Body of pancreas (tissue), 4 donors: ENCODE data around the gene OR9K2. TPM values are rescaled to one million over a fixed set of nuclear protein-coding genes. Genes with fewer than 3 reads are reported as not detected.

Experiments
- ATAC-seq: fragments of 150-250 bp; one replicate; pipeline ENCODE4 v1.9.1; 2016
- DNase-seq, 4 donors: peaks; one replicate each; pipeline ENCODE4 v3.0.0-alpha.2; 2019
- H3K27ac ChIP-seq, 4 donors: fragments of 200-600 bp; sonication (generic); 1 replicate in 3 of 4; 2 replicates in 1 of 4; pipeline versions ENCODE4 v1.5.1 to v1.6.1; 2016 to 2019; ENCODE audit warnings: mild to moderate bottlenecking in 1 of 4, mixed read lengths in 1 of 4, moderate library complexity in 1 of 4
- H3K27me3 ChIP-seq, 2 donors: fragments of 200-600 bp; sonication (generic); one replicate each; pipeline ENCODE4 v1.6.0; 2016; ENCODE audit warnings: mild to moderate bottlenecking in 1 of 2
- H3K36me3 ChIP-seq, 2 donors: fragments of 200-600 bp; sonication (generic); replicated peaks in 1 of 2; 2 replicates each; pipeline ENCODE4 v1.5.1; 2016; ENCODE audit warnings: low read depth in 2 of 2; ENCODE audit not compliant: insufficient read depth in 1 of 2
- H3K4me1 ChIP-seq: fragments of 200-600 bp; sonication (generic); one replicate; pipeline ENCODE4 v1.6.0; 2016
- H3K4me3 ChIP-seq, 2 donors: fragments of 200-600 bp; sonication (generic); 1 replicate in 1 of 2; 2 replicates in 1 of 2; pipeline ENCODE4 v1.5.1; 2016 to 2019
- H3K9me3 ChIP-seq, 3 donors: fragments of 200-600 bp; sonication (generic); 1 replicate in 2 of 3; 2 replicates in 1 of 3; pipeline ENCODE4 v1.5.1; 2016
- POLR2A ChIP-seq, 3 donors: fragments of 450-650 bp; IDR thresholded peaks; one replicate each; pipeline ENCODE4 v1.6.1; 2016; ENCODE audit warnings: antibody characterized with exemption in 3 of 3, mild to moderate bottlenecking in 2 of 3
- WGBS, 2 donors: methylation state at CpG; one replicate each; pipeline ENCODE4 v1.1.5; 2017; 5-methylcytosine and 5-hydroxymethylcytosine counted together
- intact Hi-C: fragments of 100-400 bp; cut with DNase I; formaldehyde crosslinking; loops from one replicate; pipeline ENCODE4 v1.15.1; 2023
- total RNA-seq, 2 donors: library from RNA; depleted of rRNA; stranded (reverse); fragments of >200 nt; gene quantifications; one replicate each; pipeline ENCODE4 v1.1.0, GENCODE V29; 2016
- TF ChIP-seq, protein P1 (sequence below), 7 experiments: fragments of 450-650 bp in 4 of 7; fragments of 200-600 bp in 3 of 7; sonication (generic) in 3 of 7; IDR thresholded peaks; one replicate each; pipeline ENCODE4 v1.5.1; 2016 to 2019; ENCODE audit warnings: antibody characterized with exemption in 7 of 7

Gene OR9K2
- total RNA-seq, 2 donors from 2014 or later: not detected

DNA sequence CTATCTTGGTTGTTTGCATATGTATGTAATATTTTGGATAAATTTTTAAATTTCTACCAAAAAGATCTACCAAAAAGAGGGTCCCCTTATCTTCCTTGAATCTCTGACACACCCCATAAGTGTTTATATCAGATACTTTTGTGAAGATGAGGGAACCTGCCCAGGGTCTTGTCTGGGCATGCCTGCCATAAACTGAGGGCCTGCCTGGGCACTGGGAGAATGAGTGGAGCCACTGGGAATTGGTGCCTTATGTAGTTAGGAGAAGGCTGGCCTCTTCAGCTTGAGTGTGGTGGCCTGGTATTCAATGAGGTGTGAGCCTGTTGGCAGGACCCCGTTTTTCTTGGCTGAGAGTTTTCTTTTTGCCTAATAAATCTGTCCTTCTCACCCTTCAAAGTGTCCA, 46.5 kb downstream of the OR9K2 start:
- H3K9me3 ChIP-seq: no peaks in the 10 kb centered on the region
- ATAC-seq: no peak
- 9 to 42% methylated on average over 1 of the region's 1 CpG for WGBS, 2 donors
- no peak overlapping the region for H3K4me3 ChIP-seq
- TF ChIP-seq, protein P1, sequence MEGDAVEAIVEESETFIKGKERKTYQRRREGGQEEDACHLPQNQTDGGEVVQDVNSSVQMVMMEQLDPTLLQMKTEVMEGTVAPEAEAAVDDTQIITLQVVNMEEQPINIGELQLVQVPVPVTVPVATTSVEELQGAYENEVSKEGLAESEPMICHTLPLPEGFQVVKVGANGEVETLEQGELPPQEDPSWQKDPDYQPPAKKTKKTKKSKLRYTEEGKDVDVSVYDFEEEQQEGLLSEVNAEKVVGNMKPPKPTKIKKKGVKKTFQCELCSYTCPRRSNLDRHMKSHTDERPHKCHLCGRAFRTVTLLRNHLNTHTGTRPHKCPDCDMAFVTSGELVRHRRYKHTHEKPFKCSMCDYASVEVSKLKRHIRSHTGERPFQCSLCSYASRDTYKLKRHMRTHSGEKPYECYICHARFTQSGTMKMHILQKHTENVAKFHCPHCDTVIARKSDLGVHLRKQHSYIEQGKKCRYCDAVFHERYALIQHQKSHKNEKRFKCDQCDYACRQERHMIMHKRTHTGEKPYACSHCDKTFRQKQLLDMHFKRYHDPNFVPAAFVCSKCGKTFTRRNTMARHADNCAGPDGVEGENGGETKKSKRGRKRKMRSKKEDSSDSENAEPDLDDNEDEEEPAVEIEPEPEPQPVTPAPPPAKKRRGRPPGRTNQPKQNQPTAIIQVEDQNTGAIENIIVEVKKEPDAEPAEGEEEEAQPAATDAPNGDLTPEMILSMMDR (IDR thresholded peaks at IDR 0.05): no peak
- no peak for TF ChIP-seq POLR2A (IDR thresholded peaks at IDR 0.05)
- H3K27me3 ChIP-seq: no peaks in the 10 kb centered on the region
- no peak for DNase-seq
- no peaks in the 10 kb centered on the region for H3K36me3 ChIP-seq
- intact Hi-C loops: no loop called here
- H3K27ac ChIP-seq: no peak overlapping the region
- no peaks in the 10 kb centered on the region for H3K4me1 ChIP-seq

DNA sequence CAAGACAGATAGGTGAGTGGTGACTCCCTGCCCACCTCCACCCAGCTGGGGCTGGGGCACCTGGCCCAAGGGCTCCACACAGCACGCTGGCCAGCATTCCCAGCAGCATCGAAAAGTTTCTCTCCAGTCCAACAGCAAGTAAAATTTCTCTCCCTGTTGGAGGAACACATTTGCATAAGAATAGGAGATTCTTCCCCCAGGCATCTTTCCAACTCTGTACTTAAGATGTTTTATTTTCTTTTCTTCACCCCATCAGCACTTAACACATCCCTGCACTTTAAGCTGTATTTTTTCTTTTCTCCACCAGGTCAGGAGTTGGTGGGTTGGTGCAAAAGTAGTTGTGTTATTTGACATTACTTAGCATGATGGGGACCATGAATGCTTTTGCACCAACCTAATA, 47.2 kb downstream of the OR9K2 start:
- no peaks in the 10 kb centered on the region for H3K4me1 ChIP-seq
- no peak overlapping the region for H3K4me3 ChIP-seq
- no peaks in the 10 kb centered on the region for H3K27me3 ChIP-seq
- no peaks in the 10 kb centered on the region for H3K36me3 ChIP-seq
- TF ChIP-seq, protein P1 (IDR thresholded peaks at IDR 0.05): no peak
- TF ChIP-seq POLR2A (IDR thresholded peaks at IDR 0.05): no peak
- 73 to 75% methylated on average over 2 of the region's 2 CpGs for WGBS, 2 donors
- no peak for DNase-seq
- H3K27ac ChIP-seq: no peak overlapping the region
- intact Hi-C loops: no loop called here
- no peak for ATAC-seq
- no peaks in the 10 kb centered on the region for H3K9me3 ChIP-seq

Other genes with a start within 250 kb of the OR9K2 start
- gene TESPA1, start 141.6 kb upstream of the OR9K2 start, total RNA-seq: not detected
- not detected for gene NEUROD4, start 106.4 kb upstream of the OR9K2 start, total RNA-seq
- not detected for gene OR10A7, start 94.6 kb downstream of the OR9K2 start, total RNA-seq
- not detected for gene OR6C74, start 118.2 kb downstream of the OR9K2 start, total RNA-seq
- not detected for gene OR6C6, start 170.2 kb downstream of the OR9K2 start, total RNA-seq
- not detected for gene OR6C1, start 187.9 kb downstream of the OR9K2 start, total RNA-seq
- gene OR6C3, start 204.3 kb downstream of the OR9K2 start, total RNA-seq: not detected
- not detected for gene OR6C75, start 236.6 kb downstream of the OR9K2 start, total RNA-seq